OCI-LY7 (cell line): Measurements from ENCODE around the gene CCNL1. TPM values are rescaled to one million over a fixed set of nuclear protein-coding genes. Genes with fewer than 3 reads are reported as not detected.

Experiments
- BruUV-seq: library from RNA; stranded (reverse); fragments of 400-500 nt; replicated peaks from 2 replicates; lab custom pipeline; 2021; lab: Mats Ljungman, UMichigan
- CTCF ChIA-PET: fragments of 300-600 bp; sonication (Branson Sonifier 250); formaldehyde crosslinking; loops from one replicate; lab custom pipeline; 2022; ENCODE audit warnings: antibody characterized with exemption; ENCODE audit not compliant: unreplicated experiment; lab: Charles Lee
- POLR2A ChIA-PET: fragments of 300-600 bp; sonication (Branson Sonifier 250); formaldehyde crosslinking; loops from one replicate; lab custom pipeline; 2022; ENCODE audit warnings: antibody characterized with exemption; lab: Charles Lee
- DNase-seq: peaks from one replicate; pipeline ENCODE4 v3.0.0-alpha.2; 2015; ENCODE audit warnings: low spot score
- H2AFZ ChIP-seq: fragments of 200-600 bp; sonication (generic), shearing (Covaris generic); 2 replicates; pipeline ENCODE4 v1.6.1; 2014; ENCODE audit warnings: mild to moderate bottlenecking, antibody characterized with exemption, low read length, moderate library complexity
- H3K27ac ChIP-seq: fragments of 200-600 bp; sonication (generic); 2 replicates; pipeline ENCODE4 v1.5.1; 2014; ENCODE audit warnings: mixed run types, low read depth, mild to moderate bottlenecking, moderate library complexity, low read length, inconsistent platforms; ENCODE audit not compliant: poor library complexity, severe bottlenecking
- H3K36me3 ChIP-seq: fragments of 200-600 bp; sonication (generic); 2 replicates; pipeline ENCODE4 v1.6.1; 2014; ENCODE audit warnings: mild to moderate bottlenecking, antibody characterized with exemption, low read length, moderate library complexity, mixed read lengths; ENCODE audit not compliant: insufficient read depth
- H3K4me1 ChIP-seq: fragments of 200-600 bp; sonication (generic); 2 replicates; pipeline ENCODE4 v1.5.1; 2014; ENCODE audit warnings: mild to moderate bottlenecking, low read length; ENCODE audit not compliant: insufficient read depth, poor library complexity, severe bottlenecking
- H3K4me2 ChIP-seq: fragments of 200-600 bp; sonication (generic); 2 replicates; pipeline ENCODE4 v1.6.1; 2014; ENCODE audit warnings: mild to moderate bottlenecking, low read length
- H3K4me3 ChIP-seq: fragments of 200-600 bp; sonication (generic); 2 replicates; pipeline ENCODE4 v1.5.1; 2014; ENCODE audit warnings: mild to moderate bottlenecking, low read depth, low read length; ENCODE audit not compliant: poor library complexity, severe bottlenecking
- H3K79me2 ChIP-seq: fragments of 200-600 bp; sonication (generic); 2 replicates; pipeline ENCODE4 v1.6.1; 2016; ENCODE audit warnings: low read depth, mild to moderate bottlenecking, low read length, moderate library complexity, mixed read lengths; ENCODE audit not compliant: insufficient read depth
- H3K9me2 ChIP-seq: fragments of 200-600 bp; sonication (generic); 2 replicates; pipeline ENCODE4 v1.6.1; 2016; ENCODE audit warnings: mild to moderate bottlenecking, low read length, mixed read lengths; ENCODE audit not compliant: insufficient read depth
- H3K9me3 ChIP-seq: fragments of 200-600 bp; sonication (generic); 2 replicates; pipeline ENCODE4 v1.6.1; 2014; ENCODE audit warnings: mild to moderate bottlenecking, mixed run types, low read length, mixed read lengths
- H4K20me1 ChIP-seq: fragments of 200-600 bp; sonication (generic); 2 replicates; pipeline ENCODE4 v1.6.1; 2014; ENCODE audit warnings: mild to moderate bottlenecking, antibody characterized with exemption, low read length, moderate library complexity, mixed read lengths; ENCODE audit not compliant: insufficient read depth
- CTCF ChIP-seq: fragments of 200-600 bp; sonication (generic); conservative IDR thresholded peaks from 2 replicates; pipeline ENCODE4 v1.5.1; 2014; ENCODE audit warnings: mild to moderate bottlenecking, antibody characterized with exemption, low read length, moderate library complexity, mixed read lengths
- EZH2phosphoT487 ChIP-seq: fragments of 200-600 bp; sonication (generic); IDR thresholded peaks from 2 replicates; pipeline ENCODE4 v1.6.1; 2018; ENCODE audit warnings: low read depth, borderline replicate concordance, mild to moderate bottlenecking, mixed run types, antibody characterized with exemption, low read length, moderate library complexity, mixed read lengths
- intact Hi-C: fragments of 100-400 bp; cut with micrococcal nuclease; formaldehyde crosslinking; loops from one replicate; pipeline ENCODE4 v1.10.0; 2022; ENCODE audit not compliant: unreplicated experiment
- total RNA-seq, 2 experiments: library from RNA; depleted of rRNA in 1 of 2; stranded (reverse); fragments of >200 nt in 1 of 2; shearing (Covaris generic) in 1 of 2; gene quantifications; 2 replicates each; pipeline ENCODE4 v1.2.3, GENCODE V29; 2014 to 2022

Gene CCNL1
- total RNA-seq, 2 experiments from 2014 or later, result 158 to 280 TPM

- Histone ChIP-seq H4K20me1 (no peaks in the 10 kb centered on the region), H3K4me2 (no peak overlapping the region), H3K36me3 (no peaks in the 10 kb centered on the region), H3K9me2 (no peaks in the 10 kb centered on the region), H3K4me1 (peaks cover 34% of the 10 kb centered on the region), H3K27ac (no peak overlapping the region), H3K79me2 (no peaks in the 10 kb centered on the region), H2AFZ (no peak overlapping the region), H3K9me3 (no peaks in the 10 kb centered on the region), H3K4me3 (no peak overlapping the region)
- intact Hi-C loops, result no loop called here
- CTCF ChIA-PET, result interaction anchor here (1.2 kb wide), 1 partner anchor 434 kb away, joined by 3 read pairs; no protein-coding TSS in a partner anchor
- BruUV-seq, result no TSS peak
- TF ChIP-seq CTCF, result no peak
- no peak for TF ChIP-seq EZH2phosphoT487
- no peak for DNase-seq
- POLR2A ChIA-PET, result interaction anchor here (0.6 to 8.5 kb wide), 3 partner anchors 12 to 200 kb away, joined by 6 to 171 read pairs (median 33); no protein-coding TSS in a partner anchor
Measured at GRCh38 chr3:157102098-157102497, 57.8 kb downstream of the CCNL1 start.

GRCh38 chr3:157101486-157101885 is 58.5 kb downstream of the CCNL1 start:
- Histone ChIP-seq H4K20me1 (no peaks in the 10 kb centered on the region), H3K9me2 (no peaks in the 10 kb centered on the region), H3K36me3 (no peaks in the 10 kb centered on the region), H3K79me2 (no peaks in the 10 kb centered on the region), H2AFZ (no peak overlapping the region), H3K9me3 (no peaks in the 10 kb centered on the region), H3K27ac (no peak overlapping the region), H3K4me2 (no peak overlapping the region), H3K4me3 (no peak overlapping the region), H3K4me1 (peaks cover 34% of the 10 kb centered on the region)
- ChIA-PET CTCF (no interaction called here), POLR2A (interaction anchor here (0.6 to 8.5 kb wide), 2 partner anchors 12 to 1223 kb away, joined by 4 to 171 read pairs; no protein-coding TSS in a partner anchor)
- no peak for DNase-seq
- intact Hi-C loops, result no loop called here
- TF ChIP-seq EZH2phosphoT487, result no peak
- TF ChIP-seq CTCF, result no peak
- no TSS peak for BruUV-seq

- ChIA-PET CTCF (no interaction called here), POLR2A (interaction anchor here (3.6 to 8.5 kb wide), 2 partner anchors 11 to 12 kb away, joined by 25 to 171 read pairs; no protein-coding TSS in a partner anchor)
- Histone ChIP-seq H3K79me2 (no peaks in the 10 kb centered on the region), H3K9me2 (no peaks in the 10 kb centered on the region), H3K4me2 (no peak overlapping the region), H3K27ac (no peak overlapping the region), H3K9me3 (no peaks in the 10 kb centered on the region), H3K4me3 (no peak overlapping the region), H3K36me3 (no peaks in the 10 kb centered on the region), H4K20me1 (no peaks in the 10 kb centered on the region), H3K4me1 (peaks cover 29% of the 10 kb centered on the region), H2AFZ (no peak overlapping the region)
- TF ChIP-seq EZH2phosphoT487, result no peak
- no peak for TF ChIP-seq CTCF
- DNase-seq, result no peak
- BruUV-seq, result no TSS peak
- intact Hi-C loops, result no loop called here
Measured at GRCh38 chr3:157100608-157101396, 59.1 kb downstream of the CCNL1 start.
